ENCODE measurements around the gene PDCD2L. TPM values are rescaled to one million over a fixed set of nuclear protein-coding genes. Genes with fewer than 3 reads are reported as not detected.
"Not testable (repeated sequence)": the region's sequence is repeated elsewhere in the genome, so short reads cannot be mapped to it uniquely, and the experiment has no call there.

PDCD2L gene
- total RNA-seq, 1 donor from 2014 or later: 18.1 TPM

DNA sequence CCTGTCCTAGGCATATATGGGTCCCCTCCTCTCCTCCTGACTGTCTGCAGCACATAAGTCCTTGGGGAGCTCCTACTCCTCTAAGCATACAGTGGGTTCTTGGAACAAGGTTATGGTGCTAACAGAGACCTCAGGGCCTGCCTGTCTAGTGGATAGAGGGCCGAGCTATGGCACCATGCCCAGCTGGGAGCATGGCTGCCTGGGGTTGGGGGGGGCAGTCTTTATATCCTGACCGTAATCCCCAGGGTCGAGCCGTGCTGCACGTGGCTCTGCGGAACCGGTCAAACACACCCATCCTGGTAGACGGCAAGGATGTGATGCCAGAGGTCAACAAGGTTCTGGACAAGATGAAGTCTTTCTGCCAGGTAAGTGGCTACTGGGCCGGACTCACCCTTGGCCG lies 35.9 kb upstream of the PDCD2L start:
- Mint-ChIP-seq H3K36me3 (ENCODE audit: insufficient read depth) (peaks cover 9% of the 10 kb centered on the region), H3K9me3 (ENCODE audit: low read depth) (no peaks in the 10 kb centered on the region), H3K4me1 (ENCODE audit: low read depth) (peaks cover 11% of the 10 kb centered on the region), H3K4me3 (ENCODE audit: low read depth) (peak overlapping the region; percentile 37), H3K27me3 (no peaks in the 10 kb centered on the region), H3K27ac (no peak overlapping the region)
- DNase-seq (ENCODE audit: low spot score, unreplicated experiment): no peak
- TF ChIP-seq, protein P1, sequence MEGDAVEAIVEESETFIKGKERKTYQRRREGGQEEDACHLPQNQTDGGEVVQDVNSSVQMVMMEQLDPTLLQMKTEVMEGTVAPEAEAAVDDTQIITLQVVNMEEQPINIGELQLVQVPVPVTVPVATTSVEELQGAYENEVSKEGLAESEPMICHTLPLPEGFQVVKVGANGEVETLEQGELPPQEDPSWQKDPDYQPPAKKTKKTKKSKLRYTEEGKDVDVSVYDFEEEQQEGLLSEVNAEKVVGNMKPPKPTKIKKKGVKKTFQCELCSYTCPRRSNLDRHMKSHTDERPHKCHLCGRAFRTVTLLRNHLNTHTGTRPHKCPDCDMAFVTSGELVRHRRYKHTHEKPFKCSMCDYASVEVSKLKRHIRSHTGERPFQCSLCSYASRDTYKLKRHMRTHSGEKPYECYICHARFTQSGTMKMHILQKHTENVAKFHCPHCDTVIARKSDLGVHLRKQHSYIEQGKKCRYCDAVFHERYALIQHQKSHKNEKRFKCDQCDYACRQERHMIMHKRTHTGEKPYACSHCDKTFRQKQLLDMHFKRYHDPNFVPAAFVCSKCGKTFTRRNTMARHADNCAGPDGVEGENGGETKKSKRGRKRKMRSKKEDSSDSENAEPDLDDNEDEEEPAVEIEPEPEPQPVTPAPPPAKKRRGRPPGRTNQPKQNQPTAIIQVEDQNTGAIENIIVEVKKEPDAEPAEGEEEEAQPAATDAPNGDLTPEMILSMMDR (IDR thresholded peaks at IDR 0.05; ENCODE audit: unreplicated experiment): no peak

DNA sequence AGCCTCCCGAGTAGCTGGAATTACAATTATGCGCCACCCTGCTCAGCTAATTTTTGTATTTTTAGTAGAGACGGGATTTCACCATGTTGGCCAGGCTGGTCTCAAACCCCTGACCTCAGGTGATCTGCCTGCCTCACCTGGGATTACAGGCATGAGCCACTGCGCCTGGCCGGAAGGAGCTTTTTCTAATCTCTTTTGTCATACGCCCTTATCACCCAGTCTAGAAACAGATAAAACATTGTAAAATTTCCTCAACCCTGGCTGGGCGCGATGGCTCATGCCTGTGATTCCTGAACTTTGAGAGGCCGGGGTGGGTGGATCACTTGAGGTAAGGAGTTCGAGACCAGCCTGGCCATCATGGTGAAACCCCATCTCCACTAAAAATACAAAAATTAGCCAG lies 35.0 kb upstream of the PDCD2L start:
- H3K27ac Mint-ChIP-seq; H3K9me3 Mint-ChIP-seq (ENCODE audit: low read depth); H3K4me3 Mint-ChIP-seq (ENCODE audit: low read depth); H3K27me3 Mint-ChIP-seq; DNase-seq (ENCODE audit: low spot score, unreplicated experiment): not testable (repeated sequence)
- Mint-ChIP-seq H3K36me3 (ENCODE audit: insufficient read depth) (peaks cover 13% of the 10 kb centered on the region), H3K4me1 (ENCODE audit: low read depth) (peaks cover 11% of the 10 kb centered on the region)

DNA sequence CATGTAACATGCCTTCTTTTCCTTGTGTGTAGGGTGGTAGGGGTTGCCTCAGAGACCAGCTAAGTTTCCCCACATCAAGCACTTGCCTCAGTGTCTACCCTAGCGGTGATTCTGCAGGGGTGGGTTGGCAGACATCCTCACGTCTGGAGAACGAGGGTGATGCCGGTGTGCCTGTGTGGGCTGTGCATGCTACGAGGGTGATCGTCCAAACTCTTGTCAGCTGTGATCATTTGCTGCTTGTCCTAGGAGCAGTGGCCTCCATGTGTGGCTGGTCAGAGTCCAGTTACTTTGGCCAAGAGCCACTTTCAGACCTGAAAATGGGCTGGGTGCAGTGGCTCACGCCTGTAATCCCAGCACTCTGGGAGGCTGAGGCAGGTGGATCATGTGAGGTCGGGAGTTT lies 34.1 kb upstream of the PDCD2L start:
- Mint-ChIP-seq H3K27ac (no peak overlapping the region), H3K9me3 (ENCODE audit: low read depth) (no peaks in the 10 kb centered on the region), H3K36me3 (ENCODE audit: insufficient read depth) (peaks cover 15% of the 10 kb centered on the region), H3K27me3 (no peaks in the 10 kb centered on the region), H3K4me3 (ENCODE audit: low read depth) (no peak overlapping the region), H3K4me1 (ENCODE audit: low read depth) (peaks cover 7% of the 10 kb centered on the region)
- DNase-seq (ENCODE audit: low spot score, unreplicated experiment): no peak
- TF ChIP-seq, protein P1 (IDR thresholded peaks at IDR 0.05; ENCODE audit: unreplicated experiment): no peak

DNA sequence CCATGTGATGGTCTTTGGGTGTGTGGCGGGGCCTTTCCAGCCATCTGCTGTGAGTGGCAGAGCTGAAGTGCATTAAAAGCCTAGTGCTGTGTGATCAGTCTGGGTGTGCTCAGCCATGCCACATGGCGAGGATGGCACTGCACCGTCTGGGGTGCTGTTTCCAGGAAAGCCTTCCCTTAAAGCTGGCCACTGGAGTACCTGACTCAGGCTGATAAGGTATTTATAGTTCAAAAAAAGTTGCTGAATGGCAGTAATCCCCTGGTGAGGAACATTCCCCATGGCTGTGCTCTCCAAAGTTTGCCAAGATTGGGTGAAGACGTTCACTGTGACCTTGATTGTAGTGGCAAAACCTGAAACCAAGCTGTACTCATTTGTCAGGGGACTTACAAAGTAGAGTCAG lies 33.2 kb upstream of the PDCD2L start:
- no peaks in the 10 kb centered on the region for H3K27me3 Mint-ChIP-seq
- H3K9me3 Mint-ChIP-seq (ENCODE audit: low read depth): no peaks in the 10 kb centered on the region
- no peak overlapping the region for H3K4me3 Mint-ChIP-seq (ENCODE audit: low read depth)
- peaks cover 13% of the 10 kb centered on the region for H3K36me3 Mint-ChIP-seq (ENCODE audit: insufficient read depth)
- DNase-seq (ENCODE audit: low spot score, unreplicated experiment): no peak
- no peak overlapping the region for H3K27ac Mint-ChIP-seq
- TF ChIP-seq, protein P1 (IDR thresholded peaks at IDR 0.05; ENCODE audit: unreplicated experiment): no peak
- H3K4me1 Mint-ChIP-seq (ENCODE audit: low read depth): peaks cover 3% of the 10 kb centered on the region

DNA sequence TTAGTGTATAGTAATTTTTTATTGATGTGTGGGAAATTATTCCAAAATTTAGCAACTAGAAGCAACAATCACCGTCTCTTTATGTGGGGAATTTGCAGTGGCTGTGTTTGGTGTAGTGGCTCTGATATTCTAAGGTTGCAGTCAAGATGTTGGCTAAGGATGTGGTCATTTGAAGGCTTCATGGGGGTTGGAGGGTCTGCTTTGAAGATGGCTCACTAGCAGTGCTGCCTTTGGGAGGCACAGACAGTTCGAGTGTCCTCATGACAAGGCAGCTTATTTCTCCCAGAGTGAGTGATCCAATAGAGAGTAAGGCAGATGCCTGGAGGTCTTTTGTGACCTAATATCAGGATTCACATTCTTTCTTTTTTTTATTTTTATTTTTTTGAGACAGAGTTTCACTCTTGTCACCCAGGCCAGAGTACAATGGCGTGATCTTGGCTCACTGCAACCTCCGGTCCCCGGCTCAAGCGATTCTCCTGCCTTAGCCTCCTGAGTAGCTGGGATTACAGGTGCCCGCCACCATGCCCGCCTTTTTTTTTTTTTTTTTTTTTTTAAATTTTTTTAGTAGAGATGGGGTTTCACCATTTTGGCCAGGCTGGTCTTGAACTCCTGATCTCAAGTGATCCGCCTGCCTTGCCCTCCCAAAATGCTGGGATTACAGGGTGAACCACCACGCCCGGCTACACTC lies 30.5 kb upstream of the PDCD2L start:
- Mint-ChIP-seq H3K4me1 (ENCODE audit: low read depth) (no peaks in the 10 kb centered on the region), H3K4me3 (ENCODE audit: low read depth) (no peak overlapping the region), H3K27ac (no peak overlapping the region), H3K9me3 (ENCODE audit: low read depth) (no peaks in the 10 kb centered on the region), H3K27me3 (no peaks in the 10 kb centered on the region), H3K36me3 (ENCODE audit: insufficient read depth) (peaks cover 15% of the 10 kb centered on the region)
- TF ChIP-seq, protein P1 (IDR thresholded peaks at IDR 0.05; ENCODE audit: unreplicated experiment): no peak
- no peak for DNase-seq (ENCODE audit: low spot score, unreplicated experiment)

DNA sequence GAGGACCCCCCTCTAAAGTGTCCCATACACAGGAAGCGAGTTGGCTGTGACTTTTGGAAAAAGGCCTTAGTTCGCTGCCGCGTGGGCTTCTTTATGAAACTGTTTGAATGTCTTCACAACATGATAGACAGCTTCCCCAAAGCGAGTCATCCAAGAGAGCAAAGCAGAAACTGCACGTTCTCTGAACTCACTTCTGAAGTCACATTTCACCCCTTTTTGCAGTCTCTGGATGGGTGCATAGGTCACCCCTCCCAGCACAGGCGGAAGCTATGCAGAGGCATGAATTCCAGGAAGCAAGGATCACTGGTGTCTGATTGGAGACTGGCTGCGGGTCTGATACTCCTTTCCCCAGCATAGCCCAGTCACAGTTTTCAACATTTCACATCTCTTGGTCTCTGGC lies 28.6 kb upstream of the PDCD2L start:
- no peaks in the 10 kb centered on the region for H3K27me3 Mint-ChIP-seq
- no peaks in the 10 kb centered on the region for H3K9me3 Mint-ChIP-seq (ENCODE audit: low read depth)
- H3K27ac Mint-ChIP-seq: no peak overlapping the region
- no peak for DNase-seq (ENCODE audit: low spot score, unreplicated experiment)
- H3K4me1 Mint-ChIP-seq (ENCODE audit: low read depth): no peaks in the 10 kb centered on the region
- H3K4me3 Mint-ChIP-seq (ENCODE audit: low read depth): no peak overlapping the region
- TF ChIP-seq, protein P1 (IDR thresholded peaks at IDR 0.05; ENCODE audit: unreplicated experiment): no peak
- H3K36me3 Mint-ChIP-seq (ENCODE audit: insufficient read depth): peaks cover 15% of the 10 kb centered on the region

Measured in progenitor cell of endocrine pancreas (in vitro differentiated cells).